K562 (cell line): ENCODE data around the gene ASB15. TPM values are rescaled to one million over a fixed set of nuclear protein-coding genes. Genes with fewer than 3 reads are reported as not detected.

Experiments
- KDM2B ChIP-seq: fragments of 250-450 bp; sonication (Bioruptor Pico); IDR thresholded peaks from 2 replicates; pipeline ENCODE4 v1.8.0; 2021; ENCODE audit warnings: mild to moderate bottlenecking, moderate library complexity
- NR2F6 ChIP-seq: fragments of 450-650 bp; formaldehyde crosslinking; IDR thresholded peaks from 2 replicates; pipeline ENCODE4 v1.4.0; 2020; ENCODE audit warnings: mild to moderate bottlenecking
- PKNOX1 ChIP-seq: fragments of 450-650 bp; IDR thresholded peaks from 2 replicates; pipeline ENCODE4 v1.6.1; 2016
- PRDM10 ChIP-seq: fragments of 450-650 bp; IDR thresholded peaks from 2 replicates; pipeline ENCODE4 v1.6.1; 2018; ENCODE audit not compliant: partially characterized antibody
- RAD51 ChIP-seq: fragments of 450-650 bp; IDR thresholded peaks from 2 replicates; pipeline ENCODE4 v1.7.1; 2016; ENCODE audit warnings: low read depth, mild to moderate bottlenecking, borderline replicate concordance
- RUNX1 ChIP-seq: sonication (generic); IDR thresholded peaks from 2 replicates; pipeline ENCODE4 v1.6.1; 2016; ENCODE audit warnings: antibody characterized with exemption, low read depth
- TBP ChIP-seq: optimal IDR thresholded peaks from 2 replicates; pipeline ENCODE3; 2011; ENCODE audit warnings: low read depth, low read length, improper control_type of control experiment
- ZBTB40 ChIP-seq, 2 experiments: fragments of 450-650 bp in 1 of 2; sonication (generic) in 1 of 2; formaldehyde crosslinking in 1 of 2; IDR thresholded peaks; 2 replicates each; pipeline versions ENCODE4 v1.7.1 to v1.9.0; 2016 to 2022; ENCODE audit warnings: inconsistent platforms in 1 of 2, mild to moderate bottlenecking in 1 of 2, missing genetic modification reagents in 1 of 2
- ZNF384 ChIP-seq: IDR thresholded peaks from 2 replicates; pipeline ENCODE4 v1.6.1; 2012; ENCODE audit warnings: low read depth, low read length, improper control_type of control experiment
- ZNF41 ChIP-seq: fragments of 250-450 bp; sonication (Bioruptor Pico); conservative IDR thresholded peaks from 2 replicates; pipeline ENCODE4 v1.4.0; 2020; ENCODE audit warnings: mild to moderate bottlenecking
- ZNF766 ChIP-seq: fragments of 200-800 bp; sonication (Bioruptor generic); conservative IDR thresholded peaks from 2 replicates; pipeline ENCODE4 v1.6.1; 2016; ENCODE audit warnings: missing genetic modification characterization, missing compliant biosample characterization
- ZZZ3 ChIP-seq: fragments of 450-650 bp; IDR thresholded peaks from 2 replicates; pipeline ENCODE4 v1.6.1; 2016; ENCODE audit warnings: antibody characterized with exemption, mild to moderate bottlenecking, moderate library complexity
- polyA plus RNA-seq, 8 experiments: library from polyadenylated mRNA; depleted of rRNA in 4 of 8; stranded (reverse) in 5 of 8; unstranded in 3 of 8; fragments of >200 nt; fragmentation: Nextera tagmentation in 2 of 8; fragmentation: Illumina TruSeq in 1 of 8; extraction: Ambion mirVana in 2 of 8; extraction: Trizol in 1 of 8; gene quantifications; 2 replicates each; pipeline versions ENCODE4 v1.2.1 to v1.2.3, GENCODE V29; 2011 to 2014; ENCODE audit warnings: inconsistent platforms in 1 of 8, missing spikeins in 1 of 8
- total RNA-seq, 7 experiments: library from RNA; depleted of rRNA in 6 of 7; stranded (reverse); fragments of >200 nt in 6 of 7; fragmentation: Illumina TruSeq in 2 of 7; extraction: Trizol in 2 of 7; gene quantifications; 2 replicates each; pipeline versions ENCODE4 v1.2.1 to v1.2.3, GENCODE V29; 2011 to 2021; ENCODE audit warnings: low replicate concordance in 1 of 7

The ASB15 gene
- total and polyA plus RNA-seq, 9 of the 15 experiments (the other 6 are each of a cell fraction or from before 2014, with no cell fraction given), result 0.03 to 0.14 (median 0.04) TPM; not detected in 3

DNA sequence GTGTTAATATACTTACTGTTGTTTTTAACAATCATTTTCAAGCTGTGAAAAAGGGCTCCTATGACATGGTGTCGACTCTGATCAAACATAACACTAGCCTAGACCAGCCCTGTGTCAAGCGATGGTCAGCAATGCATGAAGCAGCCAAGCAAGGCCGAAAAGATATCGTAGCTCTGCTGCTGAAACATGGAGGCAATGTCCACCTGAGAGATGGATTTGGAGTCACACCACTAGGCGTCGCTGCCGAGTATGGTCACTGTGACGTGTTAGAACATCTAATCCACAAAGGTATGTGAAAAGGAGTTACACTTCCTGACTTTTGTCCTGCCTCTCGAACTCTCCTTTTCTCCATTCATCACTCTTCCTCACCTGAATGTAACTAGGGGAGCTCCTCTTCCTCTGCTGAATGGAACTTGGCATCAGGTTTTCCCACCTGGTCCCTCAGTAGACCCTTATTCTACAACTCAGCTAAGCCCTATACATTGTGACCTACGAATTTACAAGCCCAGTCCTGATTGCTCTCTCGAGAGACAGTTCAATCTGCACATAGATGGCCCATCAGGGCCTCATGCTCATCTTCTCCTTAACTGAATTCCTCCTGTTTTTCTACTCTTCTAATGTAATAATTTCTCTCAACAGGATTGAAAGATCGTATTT is 23.0 kb downstream of the ASB15 start (continued):
- peak; percentile 42; the same call in 1 of the 2 replicates for TF ChIP-seq ZNF384
- TF ChIP-seq KDM2B (CRISPR knock-in tag), result no peak
- no peak for TF ChIP-seq RAD51
- no peak for TF ChIP-seq ZBTB40 (IDR thresholded peaks at IDR 0.05)
- no peak for TF ChIP-seq ZBTB40 (CRISPR knock-in tag; IDR thresholded peaks at IDR 0.05)
- no peak for TF ChIP-seq ZNF41 (CRISPR knock-in tag)
- no peak for TF ChIP-seq NR2F6
- no peak for TF ChIP-seq TBP
- no peak for TF ChIP-seq PRDM10
- TF ChIP-seq PKNOX1, result no peak
- peak; percentile 75; the same call in 1 of the 2 replicates for TF ChIP-seq ZNF766 (CRISPR knock-in tag)
- no peak for TF ChIP-seq RUNX1
- no peak for TF ChIP-seq ZZZ3
